ENCODE measurements around the gene KRT7. TPM values are rescaled to one million over a fixed set of nuclear protein-coding genes. Genes with fewer than 3 reads are reported as not detected.

Gene KRT7
- total RNA-seq, 1 donor = 27.9 TPM

DNA sequence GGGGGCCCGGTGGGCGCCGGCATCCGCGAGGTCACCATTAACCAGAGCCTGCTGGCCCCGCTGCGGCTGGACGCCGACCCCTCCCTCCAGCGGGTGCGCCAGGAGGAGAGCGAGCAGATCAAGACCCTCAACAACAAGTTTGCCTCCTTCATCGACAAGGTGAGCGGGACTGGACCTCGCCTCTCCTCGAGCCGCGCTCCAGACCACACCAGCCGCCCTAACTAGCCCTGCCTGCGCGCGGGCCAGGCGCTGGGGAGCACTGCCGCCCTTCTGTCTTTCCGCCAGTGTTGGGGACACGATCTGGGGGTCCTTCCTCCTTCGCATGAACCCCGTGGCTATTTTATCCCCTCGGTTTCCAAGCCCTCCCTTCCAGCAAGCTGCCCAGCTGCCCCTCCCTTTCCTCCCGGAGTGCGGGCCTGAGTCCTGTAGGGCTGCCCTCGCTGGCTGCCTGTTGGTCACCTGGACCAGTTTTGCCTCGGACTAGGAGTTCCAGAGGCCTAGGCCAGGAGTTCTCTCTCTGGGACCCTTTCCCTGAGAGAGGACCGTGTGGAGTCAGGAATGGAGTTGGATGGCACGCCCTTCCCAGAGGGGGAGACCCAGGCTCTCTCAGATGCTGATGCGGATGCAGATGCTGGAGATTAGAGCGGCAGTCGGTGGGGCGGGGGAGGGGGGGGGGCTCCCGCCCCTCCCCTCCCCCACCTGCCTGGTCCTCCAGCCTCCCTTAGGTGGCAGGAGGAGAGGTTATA, 592 bp downstream of the KRT7 start:
- Histone ChIP-seq H3K4me3 (ENCODE audit: insufficient read depth, low read length) (peak overlapping the region; percentile 40), H3K36me3 (ENCODE audit: insufficient read depth, low read length) (no peaks in the 10 kb centered on the region), H3K27me3 (ENCODE audit: insufficient read depth, low read length) (no peaks in the 10 kb centered on the region), H3K9me3 (ENCODE audit: low read depth, low read length) (no peaks in the 10 kb centered on the region), H2AFZ (ENCODE audit: low read length) (peak overlapping the region; percentile 18), H3K27ac (ENCODE audit: low read depth, low read length) (no peak overlapping the region), H3K79me2 (ENCODE audit: insufficient read depth, low read length) (no peaks in the 10 kb centered on the region), H4K20me1 (ENCODE audit: insufficient read depth, low read length) (no peaks in the 10 kb centered on the region), H3K4me2 (ENCODE audit: insufficient read depth, low read length) (peak overlapping the region; percentile 32), H3K4me1 (ENCODE audit: insufficient read depth, low read length) (peaks cover 65% of the 10 kb centered on the region)
- DNase-seq (ENCODE audit: insufficient read length, low spot score, missing footprints) = peak; percentile 26
- TF ChIP-seq, protein P1, sequence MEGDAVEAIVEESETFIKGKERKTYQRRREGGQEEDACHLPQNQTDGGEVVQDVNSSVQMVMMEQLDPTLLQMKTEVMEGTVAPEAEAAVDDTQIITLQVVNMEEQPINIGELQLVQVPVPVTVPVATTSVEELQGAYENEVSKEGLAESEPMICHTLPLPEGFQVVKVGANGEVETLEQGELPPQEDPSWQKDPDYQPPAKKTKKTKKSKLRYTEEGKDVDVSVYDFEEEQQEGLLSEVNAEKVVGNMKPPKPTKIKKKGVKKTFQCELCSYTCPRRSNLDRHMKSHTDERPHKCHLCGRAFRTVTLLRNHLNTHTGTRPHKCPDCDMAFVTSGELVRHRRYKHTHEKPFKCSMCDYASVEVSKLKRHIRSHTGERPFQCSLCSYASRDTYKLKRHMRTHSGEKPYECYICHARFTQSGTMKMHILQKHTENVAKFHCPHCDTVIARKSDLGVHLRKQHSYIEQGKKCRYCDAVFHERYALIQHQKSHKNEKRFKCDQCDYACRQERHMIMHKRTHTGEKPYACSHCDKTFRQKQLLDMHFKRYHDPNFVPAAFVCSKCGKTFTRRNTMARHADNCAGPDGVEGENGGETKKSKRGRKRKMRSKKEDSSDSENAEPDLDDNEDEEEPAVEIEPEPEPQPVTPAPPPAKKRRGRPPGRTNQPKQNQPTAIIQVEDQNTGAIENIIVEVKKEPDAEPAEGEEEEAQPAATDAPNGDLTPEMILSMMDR (IDR thresholded peaks at IDR 0.05; ENCODE audit: extremely low read depth, low read depth, low read length) = no peak

DNA sequence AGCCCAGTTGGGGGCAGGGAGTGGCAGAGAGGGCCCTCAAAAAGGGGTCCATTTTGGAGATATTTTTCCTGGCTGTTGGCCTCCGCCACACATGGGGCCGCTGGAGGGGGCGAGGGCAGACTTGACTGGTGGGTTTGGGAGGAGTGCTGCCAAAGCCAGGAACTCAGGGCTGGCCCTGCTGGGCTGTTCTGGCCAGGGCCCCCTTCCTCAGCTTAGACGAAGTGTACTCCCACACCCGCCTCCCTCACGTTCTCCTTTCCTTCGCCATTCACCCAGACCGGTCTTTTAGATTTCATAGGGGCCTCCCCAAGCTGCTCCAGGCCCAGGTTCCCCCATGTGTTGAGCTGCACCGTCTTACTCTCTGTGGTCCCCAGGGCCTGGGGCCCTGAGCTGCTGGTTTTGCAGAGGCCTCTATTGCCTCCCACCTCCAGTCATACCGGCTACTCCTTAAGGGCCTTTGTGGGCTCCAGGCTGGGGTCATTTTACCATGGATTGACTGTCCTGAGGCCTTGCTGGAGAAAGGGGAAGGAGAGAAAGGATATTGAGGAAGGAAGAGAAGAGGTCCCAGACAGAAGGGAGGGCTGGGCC, 1.3 kb downstream of the KRT7 start:
- Histone ChIP-seq H3K4me1 (ENCODE audit: insufficient read depth, low read length) (peaks cover 63% of the 10 kb centered on the region), H3K27me3 (ENCODE audit: insufficient read depth, low read length) (no peaks in the 10 kb centered on the region), H3K27ac (ENCODE audit: low read depth, low read length) (no peak overlapping the region), H3K4me2 (ENCODE audit: insufficient read depth, low read length) (no peak overlapping the region), H3K36me3 (ENCODE audit: insufficient read depth, low read length) (no peaks in the 10 kb centered on the region), H3K79me2 (ENCODE audit: insufficient read depth, low read length) (no peaks in the 10 kb centered on the region), H2AFZ (ENCODE audit: low read length) (no peak overlapping the region), H3K4me3 (ENCODE audit: insufficient read depth, low read length) (no peak overlapping the region), H3K9me3 (ENCODE audit: low read depth, low read length) (no peaks in the 10 kb centered on the region), H4K20me1 (ENCODE audit: insufficient read depth, low read length) (no peaks in the 10 kb centered on the region)
- peak; percentile 83 for DNase-seq (ENCODE audit: insufficient read length, low spot score, missing footprints)
- TF ChIP-seq, protein P1 (IDR thresholded peaks at IDR 0.05; ENCODE audit: extremely low read depth, low read depth, low read length) = no peak

DNA sequence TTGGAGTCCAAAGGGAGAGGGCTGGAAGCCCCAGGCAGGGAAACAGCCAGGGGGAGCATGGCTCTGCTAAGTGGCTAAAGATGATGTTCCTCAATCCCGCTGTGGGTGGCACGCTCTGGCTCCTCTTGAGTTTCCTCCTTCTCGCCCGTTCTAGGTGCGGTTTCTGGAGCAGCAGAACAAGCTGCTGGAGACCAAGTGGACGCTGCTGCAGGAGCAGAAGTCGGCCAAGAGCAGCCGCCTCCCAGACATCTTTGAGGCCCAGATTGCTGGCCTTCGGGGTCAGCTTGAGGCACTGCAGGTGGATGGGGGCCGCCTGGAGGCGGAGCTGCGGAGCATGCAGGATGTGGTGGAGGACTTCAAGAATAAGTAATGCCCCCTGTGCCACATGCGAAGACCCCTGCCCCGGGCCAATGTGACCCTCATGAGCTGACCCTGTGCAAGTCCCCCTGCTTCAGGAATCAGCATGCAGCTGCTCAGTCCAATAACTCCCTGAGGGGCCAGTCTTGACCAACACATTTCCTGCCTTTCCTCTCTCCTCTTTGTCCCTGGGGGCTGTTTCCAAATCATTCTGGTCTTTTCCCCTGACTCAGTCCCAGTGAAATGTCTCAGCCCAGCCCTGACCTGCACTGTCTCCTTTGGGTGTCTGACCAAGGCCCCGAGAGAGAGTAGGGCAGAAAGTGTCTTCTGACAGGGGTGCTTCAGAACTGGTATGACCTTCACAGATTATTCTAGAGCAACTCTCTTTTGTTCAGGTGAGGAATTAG, 2.1 kb downstream of the KRT7 start:
- H2AFZ ChIP-seq (ENCODE audit: low read length) = no peak overlapping the region
- peak; percentile 95 for DNase-seq (ENCODE audit: insufficient read length, low spot score, missing footprints)
- no peaks in the 10 kb centered on the region for H3K36me3 ChIP-seq (ENCODE audit: insufficient read depth, low read length)
- H3K4me2 ChIP-seq (ENCODE audit: insufficient read depth, low read length) = peak overlapping the region; percentile 35
- H3K9me3 ChIP-seq (ENCODE audit: low read depth, low read length) = no peaks in the 10 kb centered on the region
- H3K27me3 ChIP-seq (ENCODE audit: insufficient read depth, low read length) = no peaks in the 10 kb centered on the region
- no peaks in the 10 kb centered on the region for H4K20me1 ChIP-seq (ENCODE audit: insufficient read depth, low read length)
- no peak overlapping the region for H3K27ac ChIP-seq (ENCODE audit: low read depth, low read length)
- H3K4me1 ChIP-seq (ENCODE audit: insufficient read depth, low read length) = peaks cover 54% of the 10 kb centered on the region
- no peaks in the 10 kb centered on the region for H3K79me2 ChIP-seq (ENCODE audit: insufficient read depth, low read length)
- TF ChIP-seq, protein P1 (IDR thresholded peaks at IDR 0.05; ENCODE audit: extremely low read depth, low read depth, low read length) = no peak
- H3K4me3 ChIP-seq (ENCODE audit: insufficient read depth, low read length) = no peak overlapping the region
